IPS-NIHi7 (cell line): ENCODE results near the gene PPTC7.
"Not testable (repeated sequence)": the region's sequence is repeated elsewhere in the genome, so short reads cannot be mapped to it uniquely, and the experiment has no call there.

ENCODE experiments used
- DNase-seq: peaks from one replicate; pipeline ENCODE4 v3.0.0; 2012; ENCODE audit warnings: mixed read lengths; ENCODE audit errors: extremely low spot score

Gene PPTC7

DNA sequence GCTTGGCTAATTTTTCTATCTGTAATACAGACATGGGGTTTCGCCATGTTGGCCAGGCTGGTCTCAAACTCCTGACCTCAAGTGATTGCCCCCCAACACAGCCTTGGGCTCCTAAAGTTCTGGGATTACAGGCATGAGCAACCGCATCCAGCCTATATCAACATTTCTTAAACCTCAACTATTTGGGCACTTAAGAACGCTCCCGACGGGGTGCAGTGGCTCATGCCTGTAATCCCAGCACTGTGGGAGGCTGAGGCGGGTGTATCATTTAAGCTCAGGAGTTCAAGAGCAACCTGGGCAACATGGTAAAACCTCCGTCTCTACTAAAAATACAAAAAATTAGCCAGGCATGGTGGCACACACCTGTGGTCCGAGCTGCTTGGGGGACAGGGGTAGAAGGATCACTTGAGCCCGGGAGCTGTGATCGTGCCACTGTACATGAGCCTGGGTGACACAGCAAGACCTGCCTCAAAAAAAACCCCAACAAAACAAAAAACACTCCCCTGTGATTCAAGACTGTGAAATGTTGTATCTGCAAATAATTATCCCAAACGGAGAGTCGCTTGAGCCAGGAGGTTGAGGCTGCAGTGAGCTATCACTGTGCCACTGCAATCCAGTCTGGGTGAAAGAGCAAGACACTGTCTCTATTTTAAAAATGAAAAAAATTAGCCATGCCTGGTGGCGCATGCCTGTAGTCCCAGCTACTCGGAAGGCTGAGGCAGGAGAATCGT is 21.5 kb downstream of the PPTC7 start:
- DNase-seq: no peak

DNA sequence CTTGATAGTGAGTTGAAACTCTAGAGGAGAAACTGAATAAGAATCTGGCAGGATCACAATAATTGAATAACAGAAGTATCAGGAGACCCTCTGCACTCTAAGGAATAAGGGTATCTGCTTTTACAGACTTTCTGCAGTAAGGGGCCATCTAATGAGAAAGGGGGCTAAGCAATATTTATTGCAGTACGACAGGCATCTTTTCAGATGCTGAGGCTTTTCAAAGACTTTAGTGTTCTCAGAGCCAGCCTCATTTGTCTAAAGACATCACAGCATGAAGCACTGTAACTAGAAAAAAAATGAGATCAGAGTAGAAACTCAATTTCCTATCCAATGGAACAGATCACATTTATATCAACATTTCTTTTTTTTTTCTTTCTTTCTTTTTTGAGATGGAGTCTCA is 22.2 kb downstream of the PPTC7 start:
- DNase-seq: no peak

DNA sequence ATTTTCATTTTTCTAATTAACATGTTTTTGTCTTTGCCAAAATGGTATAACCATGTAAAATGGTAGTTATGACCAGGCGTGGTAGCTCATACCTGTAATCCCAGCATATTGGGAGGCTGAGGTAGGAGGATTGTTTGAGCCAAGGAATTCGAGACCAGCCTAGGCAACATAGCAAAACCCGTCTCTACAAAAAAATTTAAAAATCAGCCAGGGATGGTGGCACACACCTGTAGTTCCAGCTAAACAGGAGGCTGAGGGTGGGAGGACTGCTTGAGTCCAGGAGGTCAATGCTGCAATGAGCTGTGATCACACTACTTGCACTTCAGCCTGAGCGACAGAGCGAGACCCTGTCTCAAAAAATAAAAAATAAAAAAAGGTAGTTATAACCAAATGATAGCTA is 23.1 kb downstream of the PPTC7 start:
- DNase-seq: no peak

DNA sequence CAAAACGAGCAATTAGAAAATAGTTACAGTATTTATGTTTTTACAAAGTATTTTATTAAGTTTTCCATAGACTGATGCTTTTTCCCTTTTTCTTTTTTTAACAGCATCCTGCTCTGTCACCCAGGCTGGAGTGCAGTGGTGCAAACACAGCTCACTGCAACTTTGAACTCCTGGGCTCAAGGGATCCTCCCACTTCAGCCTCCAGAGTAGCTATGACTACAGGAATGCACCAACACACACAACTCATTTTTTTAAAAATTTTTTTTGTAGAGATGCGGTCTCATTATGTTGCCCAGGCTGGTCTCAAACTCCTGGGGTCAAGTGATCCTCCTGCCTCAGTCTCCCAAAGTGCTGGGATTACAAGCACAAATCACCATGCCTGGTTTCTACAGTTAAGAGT is 24.2 kb downstream of the PPTC7 start:
- DNase-seq: not testable (repeated sequence)

DNA sequence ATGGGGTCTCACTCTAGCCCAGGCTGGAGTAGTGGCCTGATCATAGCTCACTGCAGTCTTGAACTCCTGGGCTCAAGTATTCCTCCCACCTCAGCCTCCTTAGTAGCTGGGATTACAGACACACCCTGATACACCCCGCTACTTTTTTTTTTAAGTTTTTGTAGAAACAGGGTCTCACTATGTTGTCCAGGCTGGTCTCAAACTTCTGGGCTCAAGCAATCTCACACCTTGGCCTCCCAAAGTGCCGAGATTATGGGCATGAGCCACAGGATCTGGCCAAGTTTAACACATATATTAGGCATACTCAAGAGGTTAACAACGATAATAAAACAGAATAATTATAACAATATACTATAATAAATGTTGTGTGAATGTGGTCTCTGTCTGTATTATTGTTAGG is 25.8 kb downstream of the PPTC7 start:
- DNase-seq: no peak

DNA sequence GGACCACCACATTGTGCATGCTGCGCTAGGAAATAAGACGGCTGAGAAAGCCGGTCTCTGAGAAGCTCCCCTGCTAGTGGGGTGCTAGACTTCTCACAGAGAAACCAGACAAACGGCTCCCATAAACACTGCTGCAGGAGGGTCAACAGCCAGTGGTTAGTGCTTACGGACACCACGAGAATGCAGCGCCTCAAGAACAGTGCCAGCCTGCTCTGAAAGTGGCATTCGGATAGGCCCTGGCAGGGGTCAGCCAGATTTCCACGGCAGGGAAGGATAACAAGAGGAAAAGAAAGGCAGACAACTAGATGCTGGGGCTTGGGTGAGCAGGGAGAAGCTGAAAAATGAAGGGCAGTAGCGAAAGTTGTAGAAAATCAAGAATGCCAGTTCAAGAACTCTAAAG is 26.4 kb downstream of the PPTC7 start:
- no peak for DNase-seq

DNA sequence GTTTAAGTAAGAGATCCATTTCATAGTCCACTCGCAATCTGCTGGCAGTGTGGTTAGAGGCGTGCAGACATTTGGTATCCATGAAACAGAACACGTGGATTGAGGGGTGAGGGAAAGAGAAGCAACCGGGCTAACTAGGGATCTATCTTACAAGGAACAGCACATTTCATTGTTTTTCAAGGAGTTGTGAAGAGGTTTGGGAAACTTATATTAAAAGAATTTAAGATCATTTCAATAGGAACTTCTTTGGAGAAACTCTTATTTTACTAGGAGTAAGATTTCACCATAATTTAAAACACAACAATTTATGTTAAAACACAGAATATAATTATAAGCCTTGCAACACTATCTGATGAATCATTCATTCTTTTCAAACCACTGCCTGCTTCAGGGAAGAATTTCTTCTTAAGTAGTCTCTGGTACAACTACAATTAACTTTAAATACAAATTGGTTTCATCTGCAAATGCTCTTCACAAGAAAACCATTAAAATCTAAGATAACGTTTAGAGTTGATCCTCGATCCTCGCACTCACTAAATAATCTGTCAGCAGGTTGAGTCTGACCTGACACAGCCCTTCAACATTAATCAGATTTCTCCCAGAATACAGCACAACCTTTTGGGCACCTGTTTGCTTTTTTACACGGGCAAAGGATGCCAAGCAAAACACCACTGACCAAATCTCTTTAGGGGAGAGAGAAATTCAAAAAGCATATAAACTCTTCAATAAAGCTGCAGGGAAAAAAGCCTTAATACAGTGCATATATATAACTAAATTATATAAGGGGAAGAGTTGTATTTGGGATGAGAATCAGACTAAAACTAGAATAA is 27.3 kb downstream of the PPTC7 start:
- DNase-seq: no peak

DNA sequence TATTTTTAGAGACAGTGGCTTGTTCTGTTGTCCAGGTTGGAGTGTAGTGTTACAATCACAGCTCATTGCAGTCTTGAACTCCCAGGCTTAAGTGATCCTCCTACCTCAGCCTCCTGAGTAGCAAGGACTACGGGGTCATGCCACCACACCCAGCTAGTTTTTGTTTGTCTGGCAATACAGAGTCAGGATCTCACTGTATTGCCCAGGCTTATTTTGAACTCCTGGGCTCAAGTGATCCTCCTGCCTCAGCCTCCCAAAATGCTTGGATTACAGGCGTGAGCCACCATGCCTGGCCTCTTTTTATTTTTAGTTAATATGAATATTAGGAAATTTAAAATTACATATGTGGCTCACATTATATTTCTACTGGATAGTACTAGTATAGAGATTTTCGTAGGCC is 28.9 kb downstream of the PPTC7 start:
- no peak for DNase-seq

DNA sequence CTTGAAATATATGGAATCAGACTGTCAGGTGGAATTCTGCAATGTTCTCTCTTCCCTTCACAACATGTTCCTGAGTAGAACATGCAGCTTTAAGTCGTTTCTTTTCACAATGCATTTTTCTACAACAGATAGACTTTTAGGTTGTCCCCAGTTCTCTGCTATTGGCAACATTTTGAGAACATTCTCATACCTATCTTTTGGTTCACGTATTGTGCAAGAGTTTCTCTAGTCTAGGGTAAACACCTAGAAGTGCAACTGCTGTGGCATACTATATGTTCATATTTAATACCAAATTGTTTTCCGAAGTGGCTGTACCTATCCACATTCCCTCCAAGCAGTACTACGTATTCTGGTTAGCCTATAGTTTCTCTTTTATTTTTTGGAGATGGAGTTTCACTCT is 32.1 kb downstream of the PPTC7 start:
- DNase-seq: no peak

DNA sequence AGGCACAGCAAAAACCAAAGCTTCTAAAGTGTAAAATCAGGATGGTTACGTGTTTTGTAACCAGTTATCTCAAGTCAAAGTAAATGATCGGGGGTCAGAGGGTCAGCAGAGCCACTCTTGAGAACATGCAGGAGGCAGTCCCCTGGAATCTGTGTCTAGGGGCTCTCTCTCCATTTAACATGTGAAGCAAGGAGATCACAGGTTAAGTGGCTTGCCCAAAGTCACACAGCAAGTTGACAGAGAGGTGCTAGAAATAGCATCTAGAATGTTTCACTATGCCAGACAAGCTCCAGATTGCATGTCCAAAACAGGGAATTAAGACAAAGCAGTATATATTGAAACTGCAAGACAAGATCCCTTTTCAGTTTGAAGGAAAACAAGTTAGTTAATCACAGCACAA is 33.4 kb downstream of the PPTC7 start:
- no peak for DNase-seq

DNA sequence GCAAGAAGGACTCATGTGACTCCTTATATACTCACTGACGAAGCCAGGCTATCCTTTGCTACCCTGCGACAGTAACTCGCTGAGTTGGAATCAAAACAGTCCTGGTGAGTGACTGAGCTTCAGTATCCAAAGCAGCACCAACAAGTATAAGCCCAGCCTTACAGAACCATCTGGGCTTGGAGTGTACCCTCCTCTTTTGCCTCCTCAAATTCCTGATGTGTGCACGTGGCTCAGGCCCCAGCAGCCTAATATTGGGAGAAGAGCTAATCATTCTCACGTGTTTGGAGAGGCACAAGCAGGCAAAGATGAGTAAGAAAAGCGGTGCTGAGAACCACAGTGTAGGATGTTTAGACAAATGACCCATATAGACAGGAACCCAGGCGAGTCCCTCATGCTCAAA is 34.4 kb downstream of the PPTC7 start:
- DNase-seq: no peak

DNA sequence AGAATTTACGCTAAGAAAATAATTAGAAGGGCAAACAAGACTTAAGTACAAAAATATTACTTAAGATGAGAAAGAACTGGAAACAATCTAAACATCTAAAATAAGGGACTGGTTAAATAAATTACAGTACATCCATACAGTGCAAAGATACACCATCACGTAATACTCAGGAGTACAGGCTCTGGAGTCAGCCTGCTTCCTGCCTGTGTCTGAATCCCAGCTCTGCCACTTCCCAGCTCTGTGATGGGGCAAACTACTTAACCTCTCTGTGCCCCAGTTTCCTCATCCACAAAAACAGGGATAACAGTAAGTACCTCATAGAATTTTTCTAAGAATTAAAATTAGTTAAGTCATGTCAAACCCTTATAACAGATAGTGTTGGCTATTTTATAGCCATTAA is 36.0 kb downstream of the PPTC7 start:
- DNase-seq: no peak

DNA sequence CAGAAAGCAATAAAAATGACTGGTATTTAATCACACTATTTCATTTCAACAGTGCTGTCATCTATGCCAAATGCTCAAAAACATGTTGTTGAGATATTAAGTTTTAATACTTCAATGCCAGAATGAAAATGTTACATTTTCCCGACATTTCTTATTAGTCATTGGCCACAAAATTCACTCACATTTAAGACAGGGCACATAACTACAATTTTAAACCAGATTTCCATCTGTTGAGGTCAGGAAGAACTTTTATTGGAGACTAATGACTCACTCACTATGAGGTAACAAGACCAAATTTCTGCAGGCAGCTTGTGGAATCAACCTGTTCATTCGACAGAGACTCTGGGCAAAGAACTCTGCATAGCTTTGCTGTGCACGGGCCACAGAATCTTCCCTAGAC is 36.8 kb downstream of the PPTC7 start:
- DNase-seq: no peak

DNA sequence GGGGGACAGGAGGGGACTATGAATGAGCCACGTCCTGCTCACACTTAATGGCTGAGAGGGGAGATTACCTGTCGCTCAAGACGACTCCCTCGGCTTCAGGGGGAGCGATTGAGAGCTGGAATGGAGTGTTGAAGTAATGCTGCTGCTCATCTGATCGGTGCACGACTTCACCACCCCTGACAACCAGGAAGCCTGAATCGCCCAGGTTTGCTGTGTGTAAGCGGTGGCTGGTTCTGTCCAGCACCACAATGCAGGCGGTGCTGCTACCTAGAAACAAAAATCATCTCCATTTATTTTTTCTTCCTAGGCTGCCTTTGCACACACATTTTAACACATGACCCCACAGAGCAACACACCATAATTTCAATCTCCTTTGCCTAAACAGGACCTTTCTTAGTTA is 37.3 kb downstream of the PPTC7 start:
- DNase-seq: no peak

DNA sequence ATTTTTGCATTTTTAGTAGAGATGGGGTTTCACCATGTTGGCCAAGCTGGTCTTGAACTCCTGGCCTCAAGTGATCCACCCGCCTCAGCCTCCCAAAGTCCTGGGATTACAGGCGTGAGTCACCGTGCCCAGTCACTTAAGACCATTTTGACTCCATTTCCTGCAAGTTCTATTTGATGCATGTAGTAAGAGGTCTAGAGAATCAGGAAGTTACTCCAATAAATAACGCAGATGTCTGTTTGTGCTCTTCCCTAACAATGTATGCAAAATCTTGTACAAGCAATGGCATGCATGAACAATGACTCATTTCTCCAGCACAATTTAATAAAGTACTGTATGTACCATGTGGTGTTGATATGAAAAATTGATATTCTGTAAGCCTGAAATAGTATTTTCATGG is 37.9 kb downstream of the PPTC7 start:
- not testable (repeated sequence) for DNase-seq

DNA sequence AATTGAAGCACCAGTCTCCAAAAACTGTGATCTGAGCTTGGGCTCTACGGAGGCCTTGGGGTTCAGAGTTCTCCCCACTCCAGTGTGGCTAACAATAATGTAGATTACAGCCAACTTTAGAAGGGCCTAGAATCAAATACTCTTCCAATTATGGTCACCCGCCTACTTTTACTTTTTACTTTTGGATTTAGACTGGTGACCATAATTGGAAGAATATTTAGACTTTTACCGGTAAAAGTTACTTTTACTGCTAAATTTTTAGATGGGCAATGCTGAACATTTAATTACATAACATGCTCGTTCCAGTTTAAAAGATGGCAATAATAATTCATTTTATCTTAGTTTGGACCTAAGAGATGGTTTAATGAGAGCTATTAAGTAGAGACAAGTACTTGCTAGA is 39.2 kb downstream of the PPTC7 start:
- DNase-seq: no peak

DNA sequence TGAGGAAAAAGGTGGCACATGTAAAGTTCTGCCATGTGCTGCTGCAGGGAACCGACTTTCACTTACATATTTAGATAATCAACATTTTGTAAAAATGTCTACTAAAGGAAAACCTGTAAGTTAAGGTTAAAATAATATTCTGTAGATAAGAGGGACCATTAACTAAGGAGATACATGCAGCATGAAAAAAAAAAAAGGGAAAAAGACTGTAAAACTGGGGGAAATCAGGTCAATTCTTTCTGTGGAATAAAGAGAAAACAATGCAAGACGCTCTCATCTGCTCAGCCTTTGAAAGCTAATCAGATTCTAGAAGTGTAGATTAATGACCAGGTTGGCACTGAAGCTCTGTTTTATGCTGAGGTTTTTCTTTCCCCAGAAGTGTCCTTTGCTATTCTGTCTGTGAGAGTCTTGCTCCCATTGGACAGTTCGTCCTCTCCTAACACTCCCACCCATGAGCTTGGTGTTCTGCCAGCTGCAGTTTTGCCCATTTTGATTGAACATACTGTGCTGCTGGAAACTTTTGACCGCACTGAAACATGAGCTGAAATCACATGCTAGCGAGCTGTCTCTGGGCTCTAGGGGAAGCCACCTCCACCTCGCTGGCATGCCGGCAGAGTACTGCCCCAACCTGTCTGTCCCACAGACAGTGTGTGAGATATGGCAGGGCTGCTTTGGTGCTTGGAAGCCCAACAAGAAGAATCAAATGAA is 39.7 kb downstream of the PPTC7 start:
- no peak for DNase-seq

DNA sequence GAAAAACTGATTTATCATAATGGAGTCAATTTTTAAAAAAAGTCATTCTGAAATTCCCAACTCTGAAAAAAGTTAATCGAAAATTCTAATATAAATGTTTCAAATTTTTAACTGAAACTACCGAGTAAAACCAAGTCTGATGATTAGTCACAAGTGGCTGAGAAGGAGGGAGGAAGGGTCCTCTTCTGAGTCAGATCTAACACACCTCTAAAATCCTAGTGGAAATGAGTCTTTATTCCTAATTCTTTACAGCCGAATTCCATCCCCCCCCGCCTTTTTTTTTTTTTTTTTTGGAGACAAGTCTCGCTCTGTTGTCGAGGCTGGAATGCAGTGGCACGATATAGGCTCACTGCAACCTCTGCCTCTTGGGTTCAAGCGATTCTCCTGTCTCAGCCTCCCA is 43.1 kb downstream of the PPTC7 start:
- no peak for DNase-seq

DNA sequence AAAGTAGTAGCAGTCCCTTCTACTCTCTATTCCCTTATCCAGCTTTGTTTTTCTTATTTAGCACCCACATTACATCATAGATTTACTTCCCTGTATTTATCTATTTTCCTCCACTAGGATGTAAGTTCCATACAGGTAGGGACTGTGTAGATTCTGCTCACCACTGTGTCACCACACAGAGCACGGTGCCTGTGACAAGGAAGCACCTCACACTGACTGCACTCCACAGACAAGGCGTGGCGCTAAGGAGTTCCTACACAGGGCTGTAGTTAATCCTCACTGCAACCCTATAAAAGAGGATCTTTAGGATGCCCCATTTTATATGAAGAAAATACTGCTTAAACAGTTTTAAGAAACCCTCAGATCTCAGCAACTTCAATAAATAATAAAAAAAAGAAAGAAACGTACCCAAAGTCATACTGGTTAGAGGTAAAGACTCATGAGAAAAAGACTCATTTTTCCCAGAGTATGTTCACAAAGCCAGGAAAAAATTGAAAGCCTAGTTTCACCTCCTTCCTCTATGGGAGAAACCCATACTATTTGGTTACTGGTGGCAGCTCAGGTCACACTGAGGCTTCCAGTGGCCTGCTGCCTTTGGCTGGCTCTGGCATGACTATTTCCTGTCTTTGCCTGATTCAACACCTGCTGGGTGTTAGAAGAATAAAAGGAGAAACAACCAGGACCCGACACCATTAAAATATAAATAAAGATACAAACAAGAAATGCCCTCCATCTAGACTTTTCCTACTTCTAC is 44.1 kb downstream of the PPTC7 start:
- DNase-seq: no peak

DNA sequence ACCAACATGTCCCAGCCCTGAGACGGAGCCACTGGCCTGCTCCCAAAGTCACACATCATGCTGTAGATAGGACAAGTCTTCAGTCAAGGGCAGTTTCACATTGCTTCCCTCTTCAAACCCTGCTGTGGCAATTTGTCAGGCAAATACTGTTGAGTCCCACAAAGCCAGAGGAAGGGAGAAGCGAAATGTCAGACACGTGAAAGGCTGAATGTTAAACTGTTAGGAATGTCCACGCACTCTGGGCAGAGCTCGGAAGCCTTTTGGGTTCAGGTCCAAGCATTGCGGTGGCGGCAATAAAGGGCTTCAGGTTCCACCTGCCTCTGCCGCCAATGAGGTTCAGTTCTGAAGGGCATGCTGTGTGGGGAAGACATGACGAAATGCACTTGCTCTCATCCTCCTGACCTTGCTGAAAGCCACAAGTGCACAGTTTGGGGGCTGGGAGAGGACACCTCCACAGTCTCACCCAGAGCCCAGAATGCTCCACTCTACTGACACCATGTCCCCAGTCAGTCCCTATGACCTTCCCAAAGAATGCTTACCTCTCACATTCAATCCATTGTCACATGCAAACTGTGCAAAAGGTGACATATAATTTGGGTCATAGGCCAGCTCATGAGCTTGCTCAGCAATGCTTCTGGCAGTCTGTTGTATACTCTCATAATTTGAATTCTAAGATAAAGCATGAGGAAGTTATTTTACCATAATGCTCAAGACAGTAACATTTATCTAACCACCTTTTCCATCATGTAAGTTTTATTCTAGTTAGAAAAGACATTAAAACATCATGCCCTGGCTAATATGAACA is 45.3 kb downstream of the PPTC7 start:
- no peak for DNase-seq
